ENCODE results near the gene EIF3J.
"Not testable (repeated sequence)": the region's sequence is repeated elsewhere in the genome, so short reads cannot be mapped to it uniquely, and the experiment has no call there.

Gene EIF3J

DNA sequence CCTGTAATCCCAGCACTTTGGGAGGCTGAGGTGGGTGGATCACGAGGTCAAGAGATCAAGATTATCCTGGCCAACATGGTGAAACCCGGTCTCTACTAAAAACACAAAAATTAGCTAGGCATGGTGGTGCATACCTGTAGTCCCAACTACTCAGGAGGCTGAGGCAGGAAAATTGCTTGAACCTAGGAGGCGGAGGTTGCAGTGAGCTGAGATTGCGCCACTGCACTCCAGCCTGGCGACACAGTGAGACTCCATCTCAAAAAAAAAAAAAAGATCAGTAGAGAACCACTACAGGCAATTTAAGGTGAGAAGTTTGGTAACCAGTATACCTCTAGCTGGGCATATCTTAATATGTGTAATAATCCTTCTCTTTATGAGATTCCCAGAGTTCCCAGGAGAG is 7.8 kb downstream of the EIF3J start:
- not testable (repeated sequence) for DNase-seq

DNA sequence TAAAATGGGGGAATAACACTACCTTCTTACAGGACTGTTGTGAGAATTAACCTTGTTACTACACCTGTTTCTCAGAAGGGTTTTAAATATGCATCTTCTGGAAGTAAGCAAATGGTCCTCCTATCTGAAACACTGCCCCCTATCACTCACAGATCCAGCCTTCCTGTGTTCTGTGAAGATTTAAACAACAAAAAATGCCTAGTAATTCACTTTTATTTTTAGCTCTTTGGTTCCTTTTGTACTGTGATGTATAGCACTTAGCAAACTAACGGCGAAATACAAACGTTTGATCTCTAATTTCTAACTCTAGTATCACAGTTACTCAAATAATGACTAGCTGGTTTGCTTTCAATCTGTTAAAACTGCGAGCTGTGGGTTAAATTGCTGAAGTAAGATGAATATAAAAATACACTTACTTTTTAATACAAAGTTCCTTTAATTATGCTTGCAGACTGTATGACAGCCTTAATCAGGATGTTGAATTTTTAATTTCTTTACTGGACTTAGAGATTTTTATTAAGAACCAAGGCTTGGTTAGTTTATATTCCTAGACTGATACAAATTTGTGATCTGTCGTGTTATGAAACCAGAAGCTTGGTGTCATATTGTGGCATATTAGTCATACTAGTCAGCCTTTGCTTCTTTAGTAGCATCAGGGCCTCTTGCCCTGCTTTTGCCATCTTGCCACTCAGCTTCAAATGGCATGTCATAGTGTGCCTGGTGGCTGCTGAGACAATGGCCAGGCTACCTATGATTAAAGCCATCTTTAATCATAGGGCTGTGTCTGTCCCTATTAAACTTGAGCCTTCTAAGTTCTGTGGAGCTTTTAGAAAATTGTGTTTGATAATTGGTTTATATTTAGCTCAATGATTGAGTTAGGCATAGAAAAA is 9.2 kb downstream of the EIF3J start:
- no peak for DNase-seq

- not testable (repeated sequence) for DNase-seq
These were observed 12.2 kb downstream of the EIF3J start for GRCh38 chr15:44549152-44549551.

GRCh38 chr15:44550256-44550655 is 13.3 kb downstream of the EIF3J start:
- DNase-seq: no peak

GRCh38 chr15:44550734-44551133 is 13.8 kb downstream of the EIF3J start:
- DNase-seq: no peak

DNA sequence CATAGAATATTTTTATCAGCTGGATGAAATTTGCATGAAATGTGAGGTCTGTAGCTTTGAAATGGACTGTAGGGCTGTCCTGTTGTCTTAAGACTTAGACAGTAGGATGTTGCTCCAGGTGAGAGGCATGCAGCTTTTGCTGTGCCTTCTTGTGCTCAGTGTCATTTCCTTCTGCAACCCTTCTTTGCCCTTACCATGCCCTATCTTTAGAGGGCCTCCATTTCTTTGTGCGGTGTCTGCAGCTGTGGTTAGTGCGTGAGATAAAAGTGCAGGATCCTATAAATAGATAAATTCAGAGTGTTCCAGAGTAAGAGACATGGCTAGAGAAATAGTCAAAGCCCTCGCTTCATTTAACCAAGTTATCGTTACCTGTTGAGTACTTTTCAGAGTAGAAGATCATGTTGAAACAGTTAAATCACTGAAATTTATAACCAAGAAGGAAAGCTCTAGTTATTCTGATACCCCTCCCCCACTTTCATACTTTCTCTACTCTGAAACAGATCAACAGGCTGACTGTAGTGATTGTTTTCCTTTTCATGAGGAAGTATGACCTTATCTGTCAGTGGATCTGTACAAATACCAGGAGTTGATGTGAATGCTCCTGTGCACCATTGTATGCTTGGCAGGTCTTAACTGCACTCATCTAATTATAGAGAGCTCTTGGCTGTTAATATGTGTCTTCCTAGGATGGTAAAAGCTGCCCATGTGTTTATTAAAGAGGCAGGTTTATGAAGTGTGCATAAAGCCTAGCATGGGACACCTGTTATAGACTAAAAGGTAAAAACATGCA is 18.2 kb downstream of the EIF3J start:
- DNase-seq: no peak

GRCh38 chr15:44560926-44561325 is 24.0 kb downstream of the EIF3J start:
- not testable (repeated sequence) for DNase-seq

DNA sequence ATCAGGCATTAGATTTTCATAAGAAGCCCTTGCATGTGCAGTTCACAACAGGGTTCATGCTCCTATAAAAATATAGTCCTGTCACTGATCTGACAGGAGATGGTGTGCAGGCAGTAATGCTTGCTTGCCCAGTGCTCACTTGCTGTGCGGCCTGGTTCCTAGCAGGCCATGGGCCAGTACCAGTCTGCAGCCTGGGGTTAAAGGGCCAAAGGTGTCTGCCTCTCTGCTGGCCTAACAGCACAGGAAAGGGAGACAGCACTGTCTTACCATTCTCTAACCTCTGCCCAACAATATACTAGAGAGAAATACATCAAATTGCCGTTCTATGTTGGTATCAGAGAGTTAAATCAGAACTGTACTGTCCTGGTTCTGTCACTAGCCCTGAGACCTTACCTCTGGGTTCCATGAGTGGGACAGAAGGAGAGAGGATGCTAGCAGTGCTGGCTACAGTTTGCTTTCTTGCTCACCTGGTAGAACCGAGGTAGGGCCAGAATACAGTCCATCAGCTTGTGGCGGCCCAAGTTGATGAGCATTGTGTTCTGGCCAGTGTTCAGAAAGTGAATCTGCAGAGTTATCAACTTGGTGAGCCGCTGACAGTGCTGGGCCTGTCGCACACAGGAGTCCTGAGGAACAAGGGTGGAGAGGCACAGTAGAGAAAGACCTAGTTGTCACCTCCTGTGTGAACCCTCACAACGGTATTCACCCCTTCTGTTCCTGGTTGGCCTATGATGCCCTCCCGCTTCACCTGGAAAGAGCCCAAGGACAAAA is 28.6 kb downstream of the EIF3J start:
- no peak for DNase-seq

- DNase-seq: no peak
These were observed 29.2 kb downstream of the EIF3J start for GRCh38 chr15:44566155-44566540.

DNA sequence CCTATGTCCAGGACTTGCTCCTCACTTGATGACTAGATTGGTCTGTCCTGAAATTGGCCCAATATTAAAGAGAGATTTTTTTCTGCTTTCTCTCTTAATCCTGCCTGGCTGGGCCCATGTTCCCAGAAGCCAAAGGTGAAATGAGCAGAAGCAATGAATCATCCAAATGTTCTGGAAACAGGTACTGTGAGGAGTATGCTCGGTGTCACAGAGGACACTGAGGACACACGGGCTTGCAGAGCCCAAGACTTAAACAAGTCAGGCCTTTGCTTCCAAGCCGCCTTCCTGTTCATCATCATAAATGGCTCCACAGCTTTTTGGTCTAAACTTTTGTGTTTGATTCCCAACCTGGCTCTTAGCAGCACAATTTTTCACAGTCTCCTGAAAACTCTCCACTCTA is 31.4 kb downstream of the EIF3J start:
- DNase-seq: no peak

GRCh38 chr15:44569316-44569715 is 32.4 kb downstream of the EIF3J start:
- DNase-seq: no peak

DNA sequence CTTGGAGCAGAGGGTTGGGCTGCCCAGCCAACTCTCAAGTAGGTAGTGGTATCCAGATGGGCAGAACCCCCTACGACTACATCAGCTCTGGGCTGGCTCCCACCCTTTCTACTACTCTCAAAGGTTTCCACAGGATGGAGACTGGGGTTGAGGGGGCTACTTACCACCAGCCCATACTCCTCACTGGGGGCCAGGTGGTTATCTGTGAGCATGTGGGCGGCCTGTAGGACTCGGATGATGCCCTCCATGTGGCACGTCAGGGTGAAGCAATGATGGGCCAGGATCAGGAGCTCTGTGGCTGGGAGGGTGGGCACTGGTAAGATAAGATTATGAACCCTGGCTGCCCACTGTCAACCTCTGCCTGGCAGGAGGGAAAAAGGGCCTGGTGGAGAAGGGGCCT is 33.4 kb downstream of the EIF3J start:
- no peak for DNase-seq

DNA sequence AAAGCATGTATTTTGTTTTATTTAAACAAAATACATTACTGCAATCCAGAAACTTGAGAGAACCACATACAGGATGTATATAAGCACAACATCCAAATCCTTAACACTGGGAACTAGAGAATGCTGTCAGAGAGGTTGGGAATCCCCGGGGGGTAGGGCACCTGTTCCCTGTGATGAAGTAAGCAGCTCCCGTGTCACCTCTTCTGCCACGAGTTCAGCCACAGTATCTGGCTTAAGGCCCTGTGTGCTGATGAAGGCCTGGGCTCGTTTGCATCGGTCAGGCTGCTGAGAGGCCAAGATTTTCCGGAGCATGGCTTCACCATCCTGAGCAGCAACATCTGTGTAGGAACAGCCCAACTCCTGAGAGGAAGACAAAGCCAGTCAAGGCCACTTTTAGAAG is 36.4 kb downstream of the EIF3J start:
- DNase-seq: no peak

GRCh38 chr15:44574734-44575133 is 37.8 kb downstream of the EIF3J start:
- no peak for DNase-seq

DNA sequence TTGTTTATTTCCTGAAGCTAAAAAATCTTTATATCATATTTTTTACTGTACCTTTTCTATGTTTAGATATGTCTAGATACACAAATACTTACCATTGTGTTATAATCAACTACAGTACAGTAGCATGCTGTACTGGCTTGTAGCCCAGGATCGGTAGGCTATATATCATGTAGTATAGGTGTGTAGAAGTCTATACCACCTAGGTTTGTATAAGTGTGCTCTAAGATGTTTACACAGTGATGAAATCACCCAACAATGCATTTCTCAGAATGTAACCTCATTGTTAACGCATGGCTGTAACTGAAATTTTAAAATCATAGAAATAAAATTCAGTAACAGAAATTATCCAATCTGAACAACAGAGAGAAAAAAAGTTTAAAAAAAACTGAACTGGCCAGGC is 43.2 kb downstream of the EIF3J start:
- no peak for DNase-seq

- DNase-seq: no peak
These were observed 47.3 kb downstream of the EIF3J start for GRCh38 chr15:44584162-44584749.

- no peak for DNase-seq
These were observed 48.7 kb downstream of the EIF3J start for GRCh38 chr15:44585633-44586032.

- no peak for DNase-seq
These were observed 51.6 kb downstream of the EIF3J start for GRCh38 chr15:44588541-44588940.

- no peak for DNase-seq
These were observed 54.4 kb downstream of the EIF3J start for GRCh38 chr15:44591326-44591725.

- no peak for DNase-seq
These were observed 56.2 kb downstream of the EIF3J start for GRCh38 chr15:44593042-44593736.

DNA sequence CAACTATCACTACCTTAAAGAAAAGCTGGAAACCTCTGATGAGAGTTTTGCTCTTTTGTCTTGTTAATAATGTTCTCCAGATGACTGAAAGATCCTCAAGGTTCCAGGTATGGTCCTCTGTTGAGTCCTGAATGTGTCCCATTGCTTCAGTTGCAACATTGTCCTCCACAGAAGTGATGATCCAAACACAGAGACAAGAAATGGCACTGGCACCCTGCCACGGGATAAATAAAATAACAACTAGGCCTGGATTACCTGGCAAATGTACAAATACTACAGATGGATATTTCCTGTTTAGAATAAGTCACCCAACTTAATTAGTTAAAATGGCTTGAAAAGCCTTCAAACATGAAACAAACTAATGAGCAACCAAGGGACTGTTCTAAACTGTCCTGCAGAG is 58.3 kb downstream of the EIF3J start:
- no peak for DNase-seq

Measured in NCI-H187 treated with DMSO at 0.1 percent for 48 hours (cell line).